ENCODE data around the gene NTRK3. TPM values are rescaled to one million over a fixed set of nuclear protein-coding genes. Genes with fewer than 3 reads are reported as not detected.

NTRK3 gene
- total and polyA plus RNA-seq, 2 donors (not counting 3 experiments of a cell fraction or from before 2014, with no cell fraction given), result not detected

DNA sequence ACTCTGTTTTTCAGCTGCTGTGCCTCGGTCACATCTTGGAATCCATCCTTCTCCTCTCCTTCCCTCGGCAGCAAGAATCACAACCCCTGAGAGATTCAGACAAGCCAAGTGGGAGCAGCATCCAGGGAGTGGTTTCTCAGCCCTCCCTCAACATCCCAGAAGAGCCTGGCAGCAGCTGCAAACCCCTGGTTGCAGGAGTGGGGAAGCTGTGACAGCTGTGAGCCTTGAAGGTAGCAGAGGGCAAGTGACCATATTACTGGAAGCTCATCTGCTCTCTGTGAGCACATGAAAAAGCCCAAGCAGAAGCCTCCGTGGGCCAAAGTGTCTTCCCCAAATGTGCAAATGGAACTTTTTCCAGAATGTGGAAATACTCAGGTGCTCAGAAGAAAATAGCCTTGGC, 312.9 kb downstream of the NTRK3 start:
- Histone ChIP-seq H3K4me2 (ENCODE audit: insufficient read depth, low read length) (no peak overlapping the region), H3K9ac (replicated peaks; ENCODE audit: extremely low read depth, insufficient read depth, low read length) (no peak overlapping the region), H3K27ac (ENCODE audit: insufficient read depth, low read depth, low read length) (no peak overlapping the region), H3K36me3 (ENCODE audit: control insufficient read depth in 2 of 2, extremely low read depth in 1 of 2, insufficient read depth in 2 of 2, low read length in 2 of 2) (no peaks in the 10 kb centered on the region), H3K9me3 (replicated peaks; ENCODE audit: control insufficient read depth, insufficient read depth, low read length) (peaks cover 3% of the 10 kb centered on the region), H2AFZ (ENCODE audit: low read depth, low read length) (no peak overlapping the region), H3K27me3 (ENCODE audit: control insufficient read depth in 2 of 2, insufficient read depth in 2 of 2, low read length in 2 of 2) (no peaks in the 10 kb centered on the region), H4K20me1 (replicated peaks; ENCODE audit: control insufficient read depth, extremely low read depth, insufficient read depth, low read length) (no peaks in the 10 kb centered on the region), H3K4me1 (ENCODE audit: control insufficient read depth, extremely low read depth, insufficient read depth, low read length) (no peaks in the 10 kb centered on the region), H3K79me2 (ENCODE audit: control insufficient read depth, insufficient read depth, low read length) (no peaks in the 10 kb centered on the region), H3K9me1 (replicated peaks; ENCODE audit: control insufficient read depth, extremely low read depth, insufficient read depth, low read length) (no peaks in the 10 kb centered on the region), H3K4me3 (replicated peaks in 1 of 3; ENCODE audit: insufficient read depth in 1 of 3, low read depth in 1 of 3, low read length in 3 of 3) (no peak overlapping the region)
- TF ChIP-seq FOS (IDR thresholded peaks at IDR 0.05; ENCODE audit: borderline replicate concordance, insufficient read depth, low read length) (no peak), MYC (IDR thresholded peaks at IDR 0.05; ENCODE audit: low read depth, low read length) (no peak), EZH2 (IDR thresholded peaks at IDR 0.05; ENCODE audit: borderline replicate concordance, low read depth, low read length, severe bottlenecking) (no peak), GATA2 (IDR thresholded peaks at IDR 0.05; ENCODE audit: insufficient read depth, insufficient read length, low read depth, low read length) (no peak), JUN (IDR thresholded peaks at IDR 0.05; ENCODE audit: borderline replicate concordance, insufficient read depth, insufficient read length, low read depth) (no peak), POLR2A (IDR thresholded peaks at IDR 0.05; ENCODE audit: low read depth, low read length) (no peak), POLR2AphosphoS5 (IDR thresholded peaks at IDR 0.05; ENCODE audit: insufficient read depth, low read depth, low read length) (no peak)
- TF ChIP-seq, protein P1, sequence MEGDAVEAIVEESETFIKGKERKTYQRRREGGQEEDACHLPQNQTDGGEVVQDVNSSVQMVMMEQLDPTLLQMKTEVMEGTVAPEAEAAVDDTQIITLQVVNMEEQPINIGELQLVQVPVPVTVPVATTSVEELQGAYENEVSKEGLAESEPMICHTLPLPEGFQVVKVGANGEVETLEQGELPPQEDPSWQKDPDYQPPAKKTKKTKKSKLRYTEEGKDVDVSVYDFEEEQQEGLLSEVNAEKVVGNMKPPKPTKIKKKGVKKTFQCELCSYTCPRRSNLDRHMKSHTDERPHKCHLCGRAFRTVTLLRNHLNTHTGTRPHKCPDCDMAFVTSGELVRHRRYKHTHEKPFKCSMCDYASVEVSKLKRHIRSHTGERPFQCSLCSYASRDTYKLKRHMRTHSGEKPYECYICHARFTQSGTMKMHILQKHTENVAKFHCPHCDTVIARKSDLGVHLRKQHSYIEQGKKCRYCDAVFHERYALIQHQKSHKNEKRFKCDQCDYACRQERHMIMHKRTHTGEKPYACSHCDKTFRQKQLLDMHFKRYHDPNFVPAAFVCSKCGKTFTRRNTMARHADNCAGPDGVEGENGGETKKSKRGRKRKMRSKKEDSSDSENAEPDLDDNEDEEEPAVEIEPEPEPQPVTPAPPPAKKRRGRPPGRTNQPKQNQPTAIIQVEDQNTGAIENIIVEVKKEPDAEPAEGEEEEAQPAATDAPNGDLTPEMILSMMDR (IDR thresholded peaks at IDR 0.05; ENCODE audit: extremely low read depth in 1 of 2, insufficient read depth in 1 of 2, low read depth in 1 of 2, low read length in 2 of 2), result no peak
- TF ChIP-seq, protein P2, sequence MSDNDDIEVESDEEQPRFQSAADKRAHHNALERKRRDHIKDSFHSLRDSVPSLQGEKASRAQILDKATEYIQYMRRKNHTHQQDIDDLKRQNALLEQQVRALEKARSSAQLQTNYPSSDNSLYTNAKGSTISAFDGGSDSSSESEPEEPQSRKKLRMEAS (IDR thresholded peaks at IDR 0.05; ENCODE audit: insufficient read depth, insufficient read length), result no peak
- DNase-seq (ENCODE audit: low read depth, low spot score) (no peak), FAIRE-seq (no peak)
- BruUV-seq (replicated peaks), result no TSS peak
- CTCF ChIA-PET, result no interaction called here
- dilution Hi-C loops (cut with MboI; ENCODE audit: extremely low pct_ligation_motif_present, low sequenced_read_pairs) (no loop called here), intact Hi-C loops (cut with micrococcal nuclease) (no loop called here)
- POLR2A ChIA-PET, result no interaction called here

All from endothelial cell of umbilical vein (primary cell).